WTC11 (cell line): Measurements from ENCODE around the gene METTL1.

Source experiments
- ARID4B ChIP-seq: sonication (generic); formaldehyde crosslinking; IDR thresholded peaks from 2 replicates; pipeline ENCODE4 v1.8.0; 2023; ENCODE audit warnings: missing genetic modification reagents, mild to moderate bottlenecking, borderline replicate concordance
- CTCF ChIP-seq: fragments of 200-600 bp; IDR thresholded peaks from 2 replicates; pipeline ENCODE4 v1.8.0; 2022; ENCODE audit warnings: antibody characterized with exemption
- ETV6 ChIP-seq: sonication (generic); formaldehyde crosslinking; IDR thresholded peaks from 2 replicates; pipeline ENCODE4 v1.8.1; 2022; ENCODE audit warnings: mild to moderate bottlenecking, missing genetic modification reagents
- FOXJ3 ChIP-seq: sonication (generic); formaldehyde crosslinking; IDR thresholded peaks from 2 replicates; pipeline ENCODE4 v1.9.0; 2021; ENCODE audit warnings: missing genetic modification reagents, mild to moderate bottlenecking, borderline replicate concordance
- PREB ChIP-seq: sonication (generic); formaldehyde crosslinking; IDR thresholded peaks from 2 replicates; pipeline ENCODE4 v1.8.1; 2022; ENCODE audit warnings: mild to moderate bottlenecking, missing genetic modification reagents, moderate library complexity, borderline replicate concordance
- SP1 ChIP-seq: sonication (generic); formaldehyde crosslinking; conservative IDR thresholded peaks from 2 replicates; pipeline ENCODE4 v1.8.1; 2022; ENCODE audit warnings: missing genetic modification reagents

GRCh38 chr12:57729321-57729844 is 42.5 kb downstream of the METTL1 start:
- TF ChIP-seq SP1 (CRISPR knock-in tag): no peak
- no peak for TF ChIP-seq ETV6
- TF ChIP-seq FOXJ3 (CRISPR knock-in tag): no peak
- no peak for TF ChIP-seq CTCF
- no peak for TF ChIP-seq ARID4B (CRISPR knock-in tag)
- no peak for TF ChIP-seq PREB (CRISPR knock-in tag)
